Transverse colon (tissue), 4 donors: ENCODE data around the gene SLC39A6. TPM values are rescaled to one million over a fixed set of nuclear protein-coding genes. Genes with fewer than 3 reads are reported as not detected.

Experiments
- DNase-seq: peaks from one replicate; pipeline ENCODE4 v3.0.0-alpha.2; 2019
- H3K27ac ChIP-seq, 4 donors: fragments of 200-600 bp; sonication (generic); 2 replicates each; pipeline ENCODE4 v1.5.1; 2016 to 2018; ENCODE audit warnings: inconsistent platforms in 4 of 4
- H3K27me3 ChIP-seq: fragments of 200-600 bp; sonication (generic); 2 replicates; pipeline ENCODE4 v1.5.1; 2017; ENCODE audit warnings: inconsistent platforms
- H3K36me3 ChIP-seq, 4 donors: fragments of 200-600 bp; sonication (generic); 2 replicates each; pipeline ENCODE4 v1.5.1; 2017 to 2019; ENCODE audit warnings: inconsistent platforms in 4 of 4
- H3K4me1 ChIP-seq, 4 donors: fragments of 200-600 bp; sonication (generic); 2 replicates each; pipeline ENCODE4 v1.5.1; 2017 to 2020; ENCODE audit warnings: inconsistent platforms in 4 of 4
- H3K4me3 ChIP-seq, 4 donors: fragments of 200-600 bp; sonication (generic); 1 replicate in 1 of 4; 2 replicates in 3 of 4; pipeline versions ENCODE4 v1.5.1 to v1.6.1; 2017 to 2019; ENCODE audit warnings: inconsistent platforms in 4 of 4
- H3K9me3 ChIP-seq, 2 donors: fragments of 200-600 bp; sonication (generic); 2 replicates each; pipeline ENCODE4 v1.5.1; 2017 to 2019; ENCODE audit warnings: inconsistent platforms in 2 of 2
- CTCF ChIP-seq, 5 experiments: fragments of 200-600 bp in 3 of 5; fragments of 450-650 bp in 2 of 5; sonication (generic) in 3 of 5; IDR thresholded peaks; 1 replicate in 2 of 5; 2 replicates in 3 of 5; pipeline ENCODE4 v1.5.1; 2016 to 2017; ENCODE audit warnings: antibody characterized with exemption in 5 of 5, inconsistent platforms in 3 of 5, mild to moderate bottlenecking in 2 of 5, moderate library complexity in 1 of 5
- EP300 ChIP-seq: sonication (generic); formaldehyde crosslinking; IDR thresholded peaks from one replicate; pipeline ENCODE4 v1.6.1; 2017; ENCODE audit warnings: antibody characterized with exemption, low read depth
- POLR2A ChIP-seq: fragments of 450-650 bp; IDR thresholded peaks from one replicate; pipeline ENCODE4 v1.6.1; 2016; ENCODE audit warnings: antibody characterized with exemption, mild to moderate bottlenecking, moderate library complexity
- POLR2AphosphoS5 ChIP-seq, 3 donors: sonication (generic); formaldehyde crosslinking; IDR thresholded peaks; one replicate each; pipeline ENCODE4 v1.6.1; 2016; ENCODE audit warnings: antibody characterized with exemption in 3 of 3
- WGBS, 2 donors: methylation state at CpG; one replicate each; pipeline ENCODE4 v1.1.5; 2018; ENCODE audit warnings: low coverage in 1 of 2; 5-methylcytosine and 5-hydroxymethylcytosine counted together
- in situ Hi-C, 4 donors: fragments of 200-750 bp; cut with MboI; loops; one replicate each; pipeline versions ENCODE4 v1.15.0 to v1.15.1; 2017; ENCODE audit warnings: low sequenced_read_pairs in 3 of 4, low pct_ligation_motif_present in 1 of 4, low pct_unique_long_range_greater_than_20kb in 1 of 4
- intact Hi-C: fragments of 100-400 bp; cut with DNase I; formaldehyde crosslinking; loops from one replicate; pipeline ENCODE4 v1.15.1; 2023; ENCODE audit warnings: low total_unique reads
- total RNA-seq, 4 donors: library from RNA; depleted of rRNA; stranded (reverse); fragments of >200 nt; gene quantifications; one replicate each; pipeline ENCODE4 v1.1.0, GENCODE V29; 2016

SLC39A6 gene
- total RNA-seq, 4 donors from 2014 or later: 4.5 to 24.3 (median 19.6) TPM

- H3K27ac ChIP-seq: no peak overlapping the region
- in situ Hi-C loops: no loop called here
- no peaks in the 10 kb centered on the region for H3K4me1 ChIP-seq
- peaks cover 0 to 41% (median 15%) of the 10 kb centered on the region in 4 donors for H3K36me3 ChIP-seq
- 87 to 92% methylated on average over 5 of the region's 5 CpGs for WGBS, 2 donors
- DNase-seq: no peak
- no peaks in the 10 kb centered on the region for H3K27me3 ChIP-seq
- no peak overlapping the region for H3K4me3 ChIP-seq
- no peaks in the 10 kb centered on the region for H3K9me3 ChIP-seq
- intact Hi-C loops: no loop called here
- TF ChIP-seq POLR2AphosphoS5 (IDR thresholded peaks at IDR 0.05): no peak
- TF ChIP-seq CTCF (IDR thresholded peaks at IDR 0.05): no peak
- TF ChIP-seq POLR2A: no peak
- no peak for TF ChIP-seq EP300
Observed at GRCh38 chr18:36149514-36150289, 20.6 kb upstream of the SLC39A6 start.

- Histone ChIP-seq H3K36me3 (peaks cover 0 to 84% (median 34%) of the 10 kb centered on the region in 4 donors), H3K27me3 (no peaks in the 10 kb centered on the region), H3K9me3 (no peaks in the 10 kb centered on the region), H3K4me1 (no peaks in the 10 kb centered on the region), H3K4me3 (no peak overlapping the region), H3K27ac (no peak overlapping the region)
- in situ Hi-C loops: no loop called here
- no peak for TF ChIP-seq POLR2A
- no peak for TF ChIP-seq POLR2AphosphoS5 (IDR thresholded peaks at IDR 0.05)
- TF ChIP-seq CTCF (IDR thresholded peaks at IDR 0.05): no peak
- TF ChIP-seq EP300: no peak
- DNase-seq: no peak
- 94% methylated on average over 2 of the region's 2 CpGs; no CpG with 5 or more reads in 1 of the 2 donors for WGBS, 2 donors
- intact Hi-C loops: no loop called here
Observed at GRCh38 chr18:36143391-36143790, 14.3 kb upstream of the SLC39A6 start.

GRCh38 chr18:36142751-36143150 lies 13.6 kb upstream of the SLC39A6 start:
- TF ChIP-seq POLR2AphosphoS5 (IDR thresholded peaks at IDR 0.05): no peak
- no peak for TF ChIP-seq EP300
- no peak for TF ChIP-seq CTCF (IDR thresholded peaks at IDR 0.05)
- TF ChIP-seq POLR2A: no peak
- Histone ChIP-seq H3K9me3 (no peaks in the 10 kb centered on the region), H3K27ac (no peak overlapping the region), H3K4me3 (no peak overlapping the region), H3K36me3 (peaks cover 0 to 86% (median 37%) of the 10 kb centered on the region in 4 donors), H3K27me3 (no peaks in the 10 kb centered on the region), H3K4me1 (no peaks in the 10 kb centered on the region)
- intact Hi-C loops: no loop called here
- in situ Hi-C loops: no loop called here
- WGBS, 2 donors: 81 to 96% methylated on average over 3 of the region's 3 CpGs
- DNase-seq: no peak

GRCh38 chr18:36141576-36141975 lies 12.4 kb upstream of the SLC39A6 start:
- H3K36me3 ChIP-seq: peaks cover 0 to 92% (median 38%) of the 10 kb centered on the region in 4 donors
- WGBS, 2 donors: 91 to 100% methylated on average over 2 to 4 of the region's 4 CpGs
- no peak overlapping the region for H3K4me3 ChIP-seq
- intact Hi-C loops: no loop called here
- H3K27ac ChIP-seq: no peak overlapping the region
- no peak for TF ChIP-seq EP300
- TF ChIP-seq CTCF (IDR thresholded peaks at IDR 0.05): no peak
- no peak for TF ChIP-seq POLR2A
- no peak for TF ChIP-seq POLR2AphosphoS5 (IDR thresholded peaks at IDR 0.05)
- no peaks in the 10 kb centered on the region for H3K27me3 ChIP-seq
- in situ Hi-C loops: no loop called here
- no peak for DNase-seq
- H3K4me1 ChIP-seq: no peaks in the 10 kb centered on the region
- no peaks in the 10 kb centered on the region for H3K9me3 ChIP-seq
